HG02852 (cell line): ENCODE data around the gene COL4A4.

Source experiments
- ATAC-seq: cut with Tn5 transposase; IDR thresholded peaks from one replicate; pipeline ENCODE4 v1.9.1; 2021; ENCODE audit warnings: mild to moderate bottlenecking, moderate library complexity; ENCODE audit not compliant: unreplicated experiment

Gene COL4A4

GRCh38 chr2:227163485-227163997 is 464 bp downstream of the COL4A4 start:
- peak; percentile 58 for ATAC-seq

DNA sequence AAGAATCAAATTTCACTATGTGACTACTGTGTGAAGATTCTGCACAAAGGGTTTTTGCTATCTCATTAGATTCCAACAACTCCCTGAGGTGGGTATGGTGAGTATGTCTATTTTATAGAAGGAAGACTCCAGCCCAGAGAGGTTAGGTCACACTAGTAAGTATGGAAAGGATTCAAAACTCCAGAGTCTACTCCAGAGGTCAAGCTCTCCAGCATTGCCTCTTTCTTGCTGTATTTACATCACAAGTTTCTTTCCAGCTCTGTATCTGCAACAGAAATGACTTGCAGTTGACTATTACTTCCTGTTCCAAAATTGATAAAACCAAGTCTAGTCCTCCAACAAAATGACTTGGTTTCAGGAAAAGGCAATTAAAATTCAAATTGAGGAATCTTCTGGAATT is 2.1 kb downstream of the COL4A4 start:
- no peak for ATAC-seq

DNA sequence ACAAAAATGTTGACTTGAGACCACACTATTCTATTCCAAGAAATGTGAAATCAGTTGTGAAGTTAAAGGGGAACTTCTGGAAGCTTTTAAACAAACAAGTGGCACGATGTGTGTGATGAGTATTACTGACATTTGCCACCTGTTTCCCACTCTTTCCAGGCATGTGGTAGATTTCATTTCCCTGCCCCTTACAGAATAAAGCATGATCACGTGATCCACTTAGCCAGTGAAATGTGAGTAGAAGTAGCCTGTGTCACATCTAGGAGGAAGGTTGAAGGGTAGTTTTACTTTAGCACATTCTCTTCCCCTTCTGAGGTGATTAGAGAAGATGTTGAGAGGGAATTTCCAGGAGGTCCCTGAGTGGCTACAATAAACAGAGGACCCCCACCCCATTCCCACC is 3.8 kb downstream of the COL4A4 start:
- ATAC-seq, result no peak

DNA sequence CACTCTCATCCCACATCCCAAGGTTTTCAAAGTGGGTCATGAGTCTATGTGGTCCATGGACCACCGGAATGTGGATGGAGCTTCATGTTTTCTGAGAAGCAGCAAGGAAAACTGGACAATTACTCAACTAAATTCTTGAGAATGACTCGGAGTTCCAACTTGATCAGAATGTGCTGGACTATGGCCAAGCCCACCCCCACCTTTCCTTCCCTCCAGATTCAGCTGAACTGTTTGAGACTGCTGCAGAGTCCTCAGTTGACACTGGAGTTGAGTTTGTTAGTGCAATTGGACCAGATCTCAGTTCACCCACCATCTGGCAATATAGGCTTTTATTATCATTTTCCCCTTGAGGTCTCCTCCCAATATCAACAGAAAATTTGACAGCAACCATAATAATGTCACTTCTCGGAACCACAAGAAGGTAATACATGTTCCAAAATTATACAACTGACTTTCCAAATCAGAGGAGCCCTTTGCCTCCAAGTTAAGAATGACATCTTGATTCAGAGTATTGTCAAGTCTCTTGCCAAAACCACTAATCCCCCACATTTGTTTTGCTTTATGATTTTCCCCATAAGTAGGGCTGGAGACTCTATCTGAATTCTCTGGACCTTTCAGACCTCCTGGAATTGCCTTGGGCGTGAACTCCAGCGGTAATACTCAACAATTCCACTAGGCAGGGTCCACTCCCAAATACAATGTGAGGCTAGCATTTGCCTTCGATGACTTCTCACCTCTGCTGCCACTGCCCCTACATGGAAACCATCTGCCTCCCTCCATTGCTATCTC is 8.8 kb downstream of the COL4A4 start:
- ATAC-seq, result no peak

- no peak for ATAC-seq
These were observed 10.1 kb downstream of the COL4A4 start for GRCh38 chr2:227153758-227154486.

- no peak for ATAC-seq
These were observed 10.7 kb downstream of the COL4A4 start for GRCh38 chr2:227153307-227153706.

- ATAC-seq, result peak; percentile 44
These were observed 11.8 kb downstream of the COL4A4 start for GRCh38 chr2:227152093-227152766.

DNA sequence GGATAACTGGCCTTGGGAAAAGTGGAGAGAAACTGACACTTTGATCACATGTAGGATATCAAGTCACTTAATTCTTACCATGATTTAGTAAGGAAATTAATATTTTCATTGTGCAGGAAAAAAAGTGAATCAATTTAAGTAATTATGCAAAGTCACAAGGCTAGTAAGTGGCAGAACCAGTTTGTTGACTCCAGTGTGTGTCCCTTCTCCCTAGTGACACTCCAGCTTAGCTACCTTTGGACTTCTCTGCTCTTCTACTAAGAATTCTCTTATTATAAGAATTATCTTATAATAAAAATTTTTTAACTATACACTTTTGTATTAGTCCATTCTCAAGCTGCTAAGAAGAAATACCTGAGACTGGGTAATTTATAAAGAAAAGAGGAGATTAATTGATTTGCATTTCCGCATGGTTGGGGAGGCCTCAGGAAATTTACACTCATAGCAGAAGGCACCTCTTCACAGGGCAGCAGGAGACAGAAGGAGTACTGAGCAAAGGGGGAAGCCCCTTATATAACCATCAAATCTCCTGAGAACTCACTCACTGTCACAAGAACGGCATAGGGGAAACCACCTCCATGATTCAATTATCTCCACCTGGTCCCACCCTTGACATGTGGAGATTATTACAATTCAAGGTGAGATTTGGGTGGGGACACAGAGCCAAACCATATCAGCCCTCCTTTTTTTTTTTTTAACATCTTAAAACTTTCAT is 13.6 kb downstream of the COL4A4 start:
- ATAC-seq, result no peak

DNA sequence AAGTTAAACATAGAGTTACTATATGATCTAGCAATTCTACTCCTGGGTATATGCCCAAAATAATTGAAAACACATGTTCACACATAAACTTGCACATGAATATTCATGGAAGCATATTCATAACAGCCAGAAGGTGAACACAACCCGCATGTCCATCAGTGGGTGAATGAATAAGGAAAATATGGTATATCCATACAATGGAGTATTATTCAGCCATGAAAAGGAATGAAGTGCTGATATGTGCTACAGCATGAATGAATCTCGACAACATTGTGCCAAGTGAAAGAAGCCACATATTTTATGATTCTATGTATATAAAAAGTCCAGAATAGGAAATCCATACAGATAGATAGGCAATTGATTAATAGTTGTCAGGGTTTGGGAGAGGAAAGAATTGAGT is 15.9 kb downstream of the COL4A4 start:
- no peak for ATAC-seq

DNA sequence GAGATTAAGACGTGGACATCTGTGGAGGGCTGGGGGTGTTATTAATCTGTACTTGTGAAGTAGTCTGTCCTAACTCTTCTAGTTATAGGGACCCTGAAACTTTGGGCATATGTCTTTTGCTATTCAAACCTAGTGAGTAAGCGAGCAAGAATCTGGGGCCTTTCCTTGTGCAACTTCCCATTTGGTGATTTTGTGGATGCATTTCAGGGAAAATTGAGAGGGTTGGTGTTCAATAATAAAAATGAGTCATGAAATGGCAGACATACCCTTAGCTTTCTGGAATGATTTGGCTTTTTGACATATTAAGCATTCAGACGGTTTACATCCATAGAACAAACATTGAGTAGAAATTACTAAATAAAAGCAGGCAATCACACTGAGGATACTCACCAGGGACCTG is 17.0 kb downstream of the COL4A4 start:
- ATAC-seq, result no peak

- no peak for ATAC-seq
These were observed 17.5 kb downstream of the COL4A4 start for GRCh38 chr2:227146456-227146855.

DNA sequence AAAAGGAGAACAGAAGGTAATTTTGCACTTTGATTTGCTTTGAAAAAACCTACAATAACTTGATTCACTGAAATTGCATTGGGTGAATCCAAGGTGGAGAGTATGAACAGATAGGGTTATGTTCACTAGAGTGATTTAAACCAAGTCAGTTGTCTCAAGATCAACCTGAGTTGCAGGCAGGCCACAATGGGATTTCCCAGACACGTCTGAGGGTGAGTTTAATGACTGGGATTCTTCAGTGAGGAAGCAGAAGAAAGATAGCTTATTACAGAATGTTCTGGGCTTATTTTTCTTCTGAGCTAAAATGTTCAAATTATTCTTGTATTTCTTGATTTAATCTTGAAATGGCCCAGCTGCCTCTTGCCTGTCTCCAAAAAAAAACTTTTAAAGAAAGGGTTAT is 20.1 kb downstream of the COL4A4 start:
- ATAC-seq, result no peak

- ATAC-seq, result no peak
These were observed 22.7 kb downstream of the COL4A4 start for GRCh38 chr2:227141301-227141700.

DNA sequence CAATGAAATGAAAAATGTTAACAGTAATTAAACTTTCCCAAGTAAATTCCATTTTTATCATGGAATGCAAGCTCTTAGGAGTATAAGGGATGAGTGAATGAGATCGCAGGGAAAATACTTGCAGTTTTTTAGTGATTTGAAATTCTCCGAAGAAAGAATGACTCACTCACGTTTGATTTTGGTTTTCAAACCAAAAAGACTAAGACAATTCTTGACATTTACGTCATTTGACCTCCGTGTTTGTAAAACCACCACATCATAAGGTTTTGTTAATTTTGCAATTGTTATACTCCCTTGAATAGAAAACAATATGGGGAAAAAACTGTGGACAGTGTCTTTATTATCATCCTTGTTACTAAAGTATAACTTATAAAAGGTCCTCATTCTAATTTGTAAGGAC is 29.4 kb downstream of the COL4A4 start:
- ATAC-seq, result no peak

DNA sequence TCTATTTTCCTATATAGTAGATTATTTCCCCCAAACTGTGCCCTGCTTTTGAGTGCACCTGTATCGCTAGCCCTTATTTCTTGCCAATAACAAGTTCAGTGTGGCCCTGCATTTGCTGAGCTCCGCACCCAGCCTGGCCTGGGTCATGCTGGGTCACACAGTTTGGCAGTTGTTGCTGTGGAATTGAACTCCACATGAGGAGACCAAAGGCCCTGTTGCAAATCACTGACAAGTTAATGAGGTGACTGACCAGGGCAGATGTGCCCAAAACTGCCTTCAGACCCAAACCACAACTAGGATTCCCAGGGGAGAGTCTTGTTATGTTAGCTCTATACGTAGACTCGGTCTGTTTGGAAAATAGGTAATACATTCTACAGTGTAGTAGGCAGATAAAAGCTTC is 31.0 kb downstream of the COL4A4 start:
- ATAC-seq, result no peak

- no peak for ATAC-seq
These were observed 33.4 kb downstream of the COL4A4 start for GRCh38 chr2:227130636-227131035.

DNA sequence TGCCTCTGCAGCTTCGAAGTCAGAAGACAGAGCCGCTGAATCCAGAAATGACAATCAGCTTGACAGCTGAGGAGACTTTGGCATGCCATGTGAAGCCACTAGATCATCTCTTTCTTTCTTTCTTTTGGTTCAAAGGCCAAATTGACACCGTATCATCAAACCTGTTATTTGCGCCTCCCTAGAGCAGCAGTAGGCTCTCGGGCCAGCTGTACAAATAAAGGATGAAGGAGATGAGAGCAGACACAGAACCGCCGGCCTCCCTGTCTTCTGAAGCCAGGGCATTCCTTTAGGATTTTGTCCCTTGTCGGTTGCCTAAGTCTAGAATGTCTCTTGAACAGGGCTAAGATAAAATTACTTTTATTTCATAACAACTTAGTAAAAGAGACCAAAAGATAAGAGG is 36.8 kb downstream of the COL4A4 start:
- ATAC-seq, result no peak

- ATAC-seq, result no peak
These were observed 38.5 kb downstream of the COL4A4 start for GRCh38 chr2:227125506-227125905.

DNA sequence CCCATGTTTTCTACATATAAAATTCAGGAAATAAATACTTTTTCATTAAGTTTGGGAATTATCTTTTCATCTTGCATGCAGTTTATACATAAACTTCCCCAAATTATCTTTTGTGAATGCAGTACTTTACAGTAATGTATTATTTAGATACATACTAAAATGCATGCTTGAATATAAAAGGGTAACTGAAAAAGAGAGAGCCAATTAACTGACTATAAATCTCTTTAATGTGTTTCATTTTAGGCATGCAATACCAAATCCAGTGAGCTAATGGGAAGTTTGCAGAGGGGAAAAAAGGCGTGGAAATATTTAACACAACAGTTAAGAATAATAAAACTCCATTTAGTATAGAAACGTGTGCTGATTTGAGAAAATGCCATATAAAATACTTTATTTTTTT is 39.2 kb downstream of the COL4A4 start:
- no peak for ATAC-seq

DNA sequence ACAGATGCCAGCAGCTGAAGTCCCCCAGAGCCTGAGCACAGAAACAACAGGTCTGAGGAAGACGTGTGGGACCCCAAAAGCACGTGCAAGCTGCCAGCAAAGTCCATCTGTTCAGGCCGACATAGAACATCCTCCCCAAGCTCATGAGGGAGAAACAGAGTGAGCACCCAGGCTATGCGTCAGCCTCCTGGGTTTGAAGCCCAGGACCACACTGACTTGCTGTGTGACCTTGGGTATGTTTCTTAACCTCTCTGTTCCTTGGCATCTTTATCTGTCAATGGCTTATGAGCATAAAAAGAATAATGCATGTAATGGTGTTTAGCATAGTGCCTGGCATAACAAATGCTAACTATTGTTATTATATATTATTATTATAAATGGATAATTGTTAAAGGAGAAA is 40.3 kb downstream of the COL4A4 start:
- ATAC-seq, result no peak

- ATAC-seq, result no peak
These were observed 45.7 kb downstream of the COL4A4 start for GRCh38 chr2:227118353-227118752.
